ENCODE measurements around the gene ATP2B2.

ATP2B2 gene

DNA sequence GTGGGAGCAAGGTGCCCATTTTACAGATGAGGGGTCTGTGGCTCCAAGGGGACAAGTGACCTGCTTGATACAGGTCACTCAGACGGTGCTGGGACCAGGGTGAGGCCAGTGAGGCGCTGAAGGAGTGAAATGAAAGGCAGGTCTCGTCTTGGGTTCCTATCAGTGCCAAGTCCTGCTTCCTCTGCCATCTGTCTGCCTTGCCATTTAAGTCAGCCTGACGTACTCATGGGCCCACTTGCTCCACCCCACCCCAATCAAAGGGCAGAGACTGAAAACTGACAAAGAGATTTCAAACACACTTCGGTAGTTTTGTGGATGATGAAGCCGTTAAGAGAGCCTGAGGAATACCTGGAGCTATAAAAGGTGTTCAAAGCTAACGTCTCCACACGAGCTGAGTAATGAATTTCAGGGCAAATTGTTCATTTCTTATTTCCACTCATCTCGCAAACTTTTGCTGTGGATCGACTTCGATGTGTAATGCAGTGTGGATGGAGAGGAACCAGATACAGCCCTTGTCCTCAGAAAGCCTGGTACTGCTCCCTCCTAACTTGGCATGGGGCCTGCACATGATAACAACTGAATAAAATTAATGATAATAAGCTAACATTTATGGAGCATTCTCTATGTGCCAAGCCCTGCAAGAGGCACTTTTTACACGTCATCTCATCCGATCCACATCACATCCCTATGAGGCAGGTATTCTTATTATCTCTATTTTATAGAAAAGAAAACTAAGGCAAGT, 36.6 kb downstream of the ATP2B2 start:
- DNase-seq: no peak

GRCh38 chr3:10467904-10468612, 37.3 kb downstream of the ATP2B2 start:
- DNase-seq: no peak

- no peak for DNase-seq
These were observed 38.2 kb downstream of the ATP2B2 start for GRCh38 chr3:10467204-10467603.

DNA sequence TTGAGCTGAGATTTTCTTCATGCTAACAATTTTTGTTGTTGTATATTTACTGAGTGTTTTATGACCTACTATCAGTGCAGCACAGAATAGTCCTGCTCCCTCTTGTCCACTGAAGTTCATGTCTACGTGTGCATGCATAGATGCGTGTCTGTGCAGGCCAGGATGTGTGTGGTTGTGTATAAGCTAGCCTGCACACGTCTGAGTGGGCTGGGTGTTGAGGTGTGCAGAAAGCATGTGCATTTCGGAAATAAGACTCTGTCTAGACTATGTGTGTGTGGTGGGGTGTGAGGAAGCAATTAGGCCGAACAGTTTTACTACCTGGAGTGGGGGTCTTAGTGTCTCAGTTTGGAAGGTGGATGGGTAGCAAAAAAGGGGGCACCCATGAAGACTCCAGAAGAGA, 39.2 kb downstream of the ATP2B2 start:
- DNase-seq: no peak

- no peak for DNase-seq
These were observed 40.2 kb downstream of the ATP2B2 start for GRCh38 chr3:10465161-10465560.

GRCh38 chr3:10463533-10464434, 41.6 kb downstream of the ATP2B2 start:
- DNase-seq: no peak

DNA sequence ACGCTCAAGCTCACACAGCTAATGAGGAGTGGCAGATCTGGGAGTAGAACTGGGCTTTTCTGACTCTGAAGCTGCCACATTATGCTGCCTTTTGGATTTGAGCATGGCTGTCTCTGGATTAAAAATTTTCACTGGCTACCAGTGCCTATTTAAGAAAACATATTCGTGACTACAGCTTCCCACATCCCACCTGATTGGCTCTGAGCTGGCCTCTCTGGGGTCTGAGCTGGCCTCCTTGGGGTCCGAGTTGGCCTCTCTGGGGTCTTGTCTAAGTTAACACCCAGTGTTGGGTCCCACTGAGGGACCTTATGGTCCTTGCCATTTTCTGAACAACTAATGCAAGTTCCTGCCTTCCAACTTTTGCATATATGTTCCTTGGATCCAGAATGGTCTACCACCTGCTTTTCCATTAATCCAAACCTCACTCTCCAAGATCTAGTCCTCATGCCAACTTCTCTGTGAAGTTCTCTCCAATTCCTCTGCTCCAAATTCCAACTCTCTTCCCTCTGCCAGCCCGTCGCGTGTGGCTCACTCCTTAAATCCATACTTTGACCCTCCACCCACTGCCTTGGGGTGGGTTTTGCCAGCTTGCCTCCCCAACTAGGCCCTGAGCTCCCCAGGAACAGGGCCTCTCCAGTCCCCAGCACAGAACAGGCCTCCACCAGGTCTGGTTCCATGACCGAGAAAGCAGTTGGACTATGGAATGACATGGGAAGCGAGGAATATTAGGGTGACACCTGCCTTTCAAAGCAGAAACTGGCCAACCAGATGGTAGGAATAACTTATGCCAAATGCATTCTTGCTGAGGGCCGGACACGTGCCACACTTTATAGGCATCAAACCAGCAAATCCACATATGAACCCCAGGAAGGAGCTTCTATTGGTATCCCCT, 42.5 kb downstream of the ATP2B2 start:
- no peak for DNase-seq

- DNase-seq: no peak
These were observed 44.3 kb downstream of the ATP2B2 start for GRCh38 chr3:10460951-10461545.

DNA sequence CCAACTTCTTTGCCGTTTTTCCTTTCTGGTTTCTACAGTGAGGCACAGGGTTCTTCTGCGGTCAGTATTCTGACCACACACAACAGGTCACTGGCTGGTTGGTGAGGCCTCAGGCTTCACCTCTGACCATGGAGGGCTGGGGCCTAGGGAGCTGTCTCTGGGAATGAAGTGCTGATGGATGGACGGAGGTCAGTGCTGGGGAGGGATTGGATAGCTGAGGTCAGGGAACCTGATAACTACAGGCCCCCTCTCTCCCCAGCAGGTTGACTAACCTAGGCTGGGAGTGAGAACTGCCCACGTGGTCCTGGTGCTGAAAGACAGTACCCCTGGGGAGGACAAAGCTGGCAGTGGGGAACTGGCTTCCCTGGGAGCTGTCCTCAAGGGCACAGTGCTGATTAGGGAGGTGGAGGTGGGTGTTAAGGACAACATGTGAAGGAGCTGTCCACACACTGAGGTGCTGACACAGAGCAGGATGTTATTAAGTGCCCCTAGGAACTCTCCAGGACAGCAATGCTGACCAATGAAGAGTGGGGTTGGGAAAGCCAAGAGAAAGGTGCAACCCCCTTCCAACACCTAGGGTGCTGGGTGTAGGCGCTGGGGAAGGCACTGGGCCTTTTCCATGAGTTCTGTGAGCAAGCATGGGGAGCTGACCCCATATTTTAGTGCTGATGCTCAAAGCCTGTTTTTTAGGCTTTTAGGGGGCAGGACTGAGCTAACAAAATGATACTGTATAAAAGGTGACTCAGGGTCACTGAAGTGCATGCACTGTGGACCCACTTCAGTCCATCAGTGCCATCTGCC, 45.2 kb downstream of the ATP2B2 start:
- DNase-seq: no peak

DNA sequence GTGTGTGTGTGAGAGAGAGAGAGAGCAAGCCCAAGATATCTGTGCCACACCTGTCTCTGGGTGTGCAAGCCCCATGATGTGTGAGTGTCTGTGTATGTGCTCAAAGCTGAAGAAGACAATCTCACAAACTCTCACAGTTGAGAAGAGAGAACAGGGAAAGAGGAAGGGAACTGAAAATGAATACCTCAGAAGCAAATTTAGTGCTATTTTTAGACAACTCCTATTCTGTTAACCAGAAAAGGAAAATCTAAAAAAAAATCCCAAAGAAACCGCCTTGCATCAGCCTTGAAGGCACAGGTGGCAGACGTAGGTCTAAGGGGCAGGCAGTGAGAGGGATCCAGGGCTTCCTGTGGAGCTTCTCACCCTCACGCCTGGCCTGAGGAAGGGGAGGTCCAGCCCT, 47.8 kb downstream of the ATP2B2 start:
- DNase-seq: no peak

DNA sequence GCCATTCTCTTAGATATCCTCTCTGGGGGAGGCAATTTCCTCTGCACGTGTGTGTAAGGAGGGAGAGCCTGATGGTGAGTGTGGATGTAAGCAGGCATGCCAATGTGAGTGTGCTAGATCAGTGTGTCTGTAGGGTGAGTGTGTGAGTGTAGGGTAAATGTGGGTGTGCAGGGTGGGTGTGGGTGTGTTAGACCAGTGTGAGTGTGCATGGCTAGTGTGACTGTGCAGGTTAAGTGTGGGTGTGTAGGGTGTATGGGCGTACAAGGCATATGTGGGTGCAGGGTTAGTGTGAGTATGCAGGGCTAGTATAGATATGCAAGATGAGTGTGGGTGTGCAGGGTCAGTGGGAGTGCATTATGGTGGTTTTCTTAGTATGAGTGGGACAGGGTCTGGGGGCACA, 48.4 kb downstream of the ATP2B2 start:
- no peak for DNase-seq

DNA sequence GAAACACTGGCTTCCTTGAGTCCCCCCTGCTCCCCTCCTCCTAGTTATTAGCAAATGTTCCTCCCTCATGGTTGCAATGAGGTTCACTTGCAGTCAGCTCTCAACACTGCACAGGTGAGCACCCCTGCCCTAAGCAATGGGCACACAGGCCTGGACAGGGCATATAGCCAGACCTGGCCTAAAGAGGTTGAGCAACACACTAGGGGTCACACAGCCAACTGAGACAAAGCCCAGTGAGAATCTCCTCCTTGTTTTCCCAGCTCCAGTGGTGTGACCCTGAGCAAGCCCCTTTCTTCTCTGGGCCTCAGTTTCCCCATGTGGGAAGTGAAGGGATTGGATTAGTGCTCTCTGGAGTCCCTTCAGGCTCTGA, 49.9 kb downstream of the ATP2B2 start:
- no peak for DNase-seq

DNA sequence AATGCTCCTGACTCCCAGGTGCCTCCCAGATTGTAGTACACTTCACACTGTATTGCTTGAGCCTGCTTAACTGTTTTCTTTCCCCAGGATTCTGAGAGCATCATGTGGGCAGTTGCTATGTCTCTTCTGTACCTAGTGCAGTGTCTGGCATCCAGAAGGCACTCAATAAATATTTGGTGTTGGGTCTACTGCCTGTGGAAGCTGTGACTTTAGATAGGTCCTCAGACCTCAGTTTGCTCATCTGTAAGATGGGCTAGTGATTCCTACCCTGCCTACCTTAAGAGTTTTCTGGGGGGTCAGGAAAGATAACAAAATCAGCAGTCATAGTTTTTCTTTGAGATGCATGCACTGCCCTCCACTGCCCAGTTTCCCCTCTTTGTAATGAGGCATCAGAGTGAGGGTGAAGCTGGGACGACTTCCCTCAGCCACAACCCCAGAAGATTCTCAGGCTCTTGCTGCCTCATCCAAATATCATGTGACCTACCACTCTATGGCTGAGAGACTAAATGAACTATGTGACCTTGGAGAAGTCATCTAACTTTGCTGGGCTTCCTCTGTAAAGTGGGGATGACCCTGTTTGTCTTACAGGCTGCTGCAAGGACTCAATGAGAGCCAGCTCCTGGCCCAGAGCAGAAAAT, 50.4 kb downstream of the ATP2B2 start:
- DNase-seq: no peak

GRCh38 chr3:10453431-10454163, 51.8 kb downstream of the ATP2B2 start:
- no peak for DNase-seq

- no peak for DNase-seq
These were observed 54.6 kb downstream of the ATP2B2 start for GRCh38 chr3:10450494-10451440.

- no peak for DNase-seq
These were observed 56.0 kb downstream of the ATP2B2 start for GRCh38 chr3:10449436-10449835.

DNA sequence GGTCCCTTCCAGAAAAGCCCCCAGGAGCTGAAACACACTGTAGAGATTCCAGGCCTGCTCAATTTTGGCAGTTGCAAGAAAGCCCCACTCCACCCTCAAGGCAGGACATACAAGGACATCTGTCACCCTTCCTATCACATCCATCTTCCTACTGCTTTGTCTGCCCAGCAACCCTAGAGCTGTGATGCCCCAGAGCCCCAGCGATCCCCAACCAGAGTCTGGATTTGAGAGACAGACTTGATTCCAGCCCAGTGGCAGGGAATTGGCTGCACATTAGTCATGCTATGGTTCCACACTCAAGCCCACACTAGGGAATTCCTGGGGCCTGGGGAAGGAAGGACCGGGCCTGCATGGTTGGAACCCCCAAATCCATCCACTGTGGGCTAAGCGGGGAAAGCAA, 56.8 kb downstream of the ATP2B2 start:
- DNase-seq: no peak

- DNase-seq: no peak
These were observed 57.7 kb downstream of the ATP2B2 start for GRCh38 chr3:10447527-10448260.

Data from NCI-H1436 treated with DMSO at 0.1 percent for 48 hours (cell line).